ENCODE measurements around the gene DDHD1. TPM values are rescaled to one million over a fixed set of nuclear protein-coding genes. Genes with fewer than 3 reads are reported as not detected.

DDHD1 gene
- total RNA-seq, 1 experiment from 2014 or later = 20.0 TPM

DNA sequence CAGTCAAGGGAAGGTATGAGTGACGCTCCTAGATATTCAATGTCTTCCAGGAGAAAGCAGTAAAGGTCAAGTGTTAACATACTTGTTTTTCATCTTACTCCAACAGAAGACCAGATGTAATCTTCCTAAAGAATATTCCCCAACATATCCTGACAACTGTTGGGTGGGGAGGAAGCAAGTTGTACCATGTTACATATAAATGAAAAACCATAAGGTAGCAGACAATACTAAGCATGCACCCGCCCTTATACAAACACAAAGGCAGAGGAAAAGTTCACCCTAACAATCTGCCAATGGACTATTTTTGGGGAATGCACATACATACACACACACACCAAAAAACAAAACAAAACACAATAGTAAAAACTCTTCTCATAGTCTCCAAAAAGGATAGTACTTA is 112.1 kb downstream of the DDHD1 start:
- H3K9me3 Mint-ChIP-seq = peaks cover 6% of the 10 kb centered on the region; the same call in 1 of the 2 replicates
- no peak overlapping the region for H3K27ac Mint-ChIP-seq
- H3K4me3 Mint-ChIP-seq = no peak overlapping the region
- peaks cover 31% of the 10 kb centered on the region for H3K36me3 Mint-ChIP-seq
- ATAC-seq (no peak), DNase-seq (ENCODE audit: low spot score) (no peak)
- no peaks in the 10 kb centered on the region for H3K27me3 Mint-ChIP-seq (ENCODE audit: low read depth)
- CTCF ChIA-PET = no interaction called here
- no peak for TF ChIP-seq ZNF232 (CRISPR knock-in tag; IDR thresholded peaks at IDR 0.05)
- TF ChIP-seq NR2C2 (CRISPR knock-in tag; IDR thresholded peaks at IDR 0.05) = no peak
- TF ChIP-seq, protein P1, sequence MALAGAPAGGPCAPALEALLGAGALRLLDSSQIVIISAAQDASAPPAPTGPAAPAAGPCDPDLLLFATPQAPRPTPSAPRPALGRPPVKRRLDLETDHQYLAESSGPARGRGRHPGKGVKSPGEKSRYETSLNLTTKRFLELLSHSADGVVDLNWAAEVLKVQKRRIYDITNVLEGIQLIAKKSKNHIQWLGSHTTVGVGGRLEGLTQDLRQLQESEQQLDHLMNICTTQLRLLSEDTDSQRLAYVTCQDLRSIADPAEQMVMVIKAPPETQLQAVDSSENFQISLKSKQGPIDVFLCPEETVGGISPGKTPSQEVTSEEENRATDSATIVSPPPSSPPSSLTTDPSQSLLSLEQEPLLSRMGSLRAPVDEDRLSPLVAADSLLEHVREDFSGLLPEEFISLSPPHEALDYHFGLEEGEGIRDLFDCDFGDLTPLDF (CRISPR knock-in tag; IDR thresholded peaks at IDR 0.05) = no peak
- no peak for TF ChIP-seq TEAD1 (CRISPR knock-in tag; IDR thresholded peaks at IDR 0.05)
- no peak for TF ChIP-seq ATF1 (CRISPR knock-in tag; IDR thresholded peaks at IDR 0.05)
- TF ChIP-seq SMAD3 (CRISPR knock-in tag; IDR thresholded peaks at IDR 0.05; ENCODE audit: borderline replicate concordance) = no peak
- TF ChIP-seq ESRRA (CRISPR knock-in tag; IDR thresholded peaks at IDR 0.05; ENCODE audit: borderline replicate concordance) = no peak
- no peak for TF ChIP-seq ZNF671 (CRISPR knock-in tag; IDR thresholded peaks at IDR 0.05)
- TF ChIP-seq TEAD4 (CRISPR knock-in tag; IDR thresholded peaks at IDR 0.05) = no peak
- TF ChIP-seq, protein P2, sequence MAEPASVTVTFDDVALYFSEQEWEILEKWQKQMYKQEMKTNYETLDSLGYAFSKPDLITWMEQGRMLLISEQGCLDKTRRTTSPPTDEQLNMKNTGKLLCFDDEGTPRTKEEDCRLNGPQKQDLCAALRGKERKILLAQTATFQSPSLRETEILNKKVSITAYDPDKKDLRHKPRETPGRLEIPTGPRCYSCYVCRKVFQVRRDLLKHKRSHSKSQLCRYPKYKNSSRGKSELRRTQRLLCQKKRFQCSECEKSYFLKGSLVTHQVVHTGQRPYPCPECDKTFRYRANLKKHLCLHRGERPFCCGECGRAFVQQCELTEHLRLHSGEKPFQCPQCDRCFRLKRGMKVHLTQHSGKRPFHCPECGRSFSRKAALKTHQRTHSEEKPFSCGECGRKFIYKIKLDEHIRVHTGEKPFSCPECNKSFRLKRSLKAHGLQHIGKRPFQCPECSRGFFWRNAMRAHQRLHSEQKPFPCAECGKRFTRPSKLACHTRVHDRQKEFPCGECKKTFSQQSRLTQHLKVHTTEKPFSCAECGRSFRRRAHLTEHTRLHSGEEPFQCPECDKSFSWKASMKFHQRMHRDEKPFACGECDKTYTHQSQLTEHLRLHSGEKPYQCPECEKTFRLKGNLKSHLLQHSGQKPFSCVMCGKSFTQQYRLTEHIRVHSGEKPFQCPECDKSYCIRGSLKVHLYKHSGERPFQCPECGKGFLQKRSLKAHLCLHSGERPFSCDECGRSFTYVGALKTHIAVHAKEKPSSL (CRISPR knock-in tag; conservative IDR thresholded peaks at IDR 0.05) = no peak
- TF ChIP-seq SP1 (CRISPR knock-in tag; conservative IDR thresholded peaks at IDR 0.05) = no peak
- TF ChIP-seq, protein P3, sequence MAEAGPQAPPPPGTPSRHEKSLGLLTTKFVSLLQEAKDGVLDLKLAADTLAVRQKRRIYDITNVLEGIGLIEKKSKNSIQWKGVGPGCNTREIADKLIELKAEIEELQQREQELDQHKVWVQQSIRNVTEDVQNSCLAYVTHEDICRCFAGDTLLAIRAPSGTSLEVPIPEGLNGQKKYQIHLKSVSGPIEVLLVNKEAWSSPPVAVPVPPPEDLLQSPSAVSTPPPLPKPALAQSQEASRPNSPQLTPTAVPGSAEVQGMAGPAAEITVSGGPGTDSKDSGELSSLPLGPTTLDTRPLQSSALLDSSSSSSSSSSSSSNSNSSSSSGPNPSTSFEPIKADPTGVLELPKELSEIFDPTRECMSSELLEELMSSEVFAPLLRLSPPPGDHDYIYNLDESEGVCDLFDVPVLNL (CRISPR knock-in tag; IDR thresholded peaks at IDR 0.05; ENCODE audit: borderline replicate concordance, low read depth) = no peak
- TF ChIP-seq ZNF121 (CRISPR knock-in tag; IDR thresholded peaks at IDR 0.05) = no peak
- TF ChIP-seq CREB1 (CRISPR knock-in tag; IDR thresholded peaks at IDR 0.05) = no peak
- TF ChIP-seq, protein P4, sequence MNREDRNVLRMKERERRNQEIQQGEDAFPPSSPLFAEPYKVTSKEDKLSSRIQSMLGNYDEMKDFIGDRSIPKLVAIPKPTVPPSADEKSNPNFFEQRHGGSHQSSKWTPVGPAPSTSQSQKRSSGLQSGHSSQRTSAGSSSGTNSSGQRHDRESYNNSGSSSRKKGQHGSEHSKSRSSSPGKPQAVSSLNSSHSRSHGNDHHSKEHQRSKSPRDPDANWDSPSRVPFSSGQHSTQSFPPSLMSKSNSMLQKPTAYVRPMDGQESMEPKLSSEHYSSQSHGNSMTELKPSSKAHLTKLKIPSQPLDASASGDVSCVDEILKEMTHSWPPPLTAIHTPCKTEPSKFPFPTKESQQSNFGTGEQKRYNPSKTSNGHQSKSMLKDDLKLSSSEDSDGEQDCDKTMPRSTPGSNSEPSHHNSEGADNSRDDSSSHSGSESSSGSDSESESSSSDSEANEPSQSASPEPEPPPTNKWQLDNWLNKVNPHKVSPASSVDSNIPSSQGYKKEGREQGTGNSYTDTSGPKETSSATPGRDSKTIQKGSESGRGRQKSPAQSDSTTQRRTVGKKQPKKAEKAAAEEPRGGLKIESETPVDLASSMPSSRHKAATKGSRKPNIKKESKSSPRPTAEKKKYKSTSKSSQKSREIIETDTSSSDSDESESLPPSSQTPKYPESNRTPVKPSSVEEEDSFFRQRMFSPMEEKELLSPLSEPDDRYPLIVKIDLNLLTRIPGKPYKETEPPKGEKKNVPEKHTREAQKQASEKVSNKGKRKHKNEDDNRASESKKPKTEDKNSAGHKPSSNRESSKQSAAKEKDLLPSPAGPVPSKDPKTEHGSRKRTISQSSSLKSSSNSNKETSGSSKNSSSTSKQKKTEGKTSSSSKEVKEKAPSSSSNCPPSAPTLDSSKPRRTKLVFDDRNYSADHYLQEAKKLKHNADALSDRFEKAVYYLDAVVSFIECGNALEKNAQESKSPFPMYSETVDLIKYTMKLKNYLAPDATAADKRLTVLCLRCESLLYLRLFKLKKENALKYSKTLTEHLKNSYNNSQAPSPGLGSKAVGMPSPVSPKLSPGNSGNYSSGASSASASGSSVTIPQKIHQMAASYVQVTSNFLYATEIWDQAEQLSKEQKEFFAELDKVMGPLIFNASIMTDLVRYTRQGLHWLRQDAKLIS (CRISPR knock-in tag; IDR thresholded peaks at IDR 0.05; ENCODE audit: borderline replicate concordance) = no peak
- no peak for TF ChIP-seq ZNF396 (CRISPR knock-in tag; IDR thresholded peaks at IDR 0.05; ENCODE audit: borderline replicate concordance)
- TF ChIP-seq, protein P5, sequence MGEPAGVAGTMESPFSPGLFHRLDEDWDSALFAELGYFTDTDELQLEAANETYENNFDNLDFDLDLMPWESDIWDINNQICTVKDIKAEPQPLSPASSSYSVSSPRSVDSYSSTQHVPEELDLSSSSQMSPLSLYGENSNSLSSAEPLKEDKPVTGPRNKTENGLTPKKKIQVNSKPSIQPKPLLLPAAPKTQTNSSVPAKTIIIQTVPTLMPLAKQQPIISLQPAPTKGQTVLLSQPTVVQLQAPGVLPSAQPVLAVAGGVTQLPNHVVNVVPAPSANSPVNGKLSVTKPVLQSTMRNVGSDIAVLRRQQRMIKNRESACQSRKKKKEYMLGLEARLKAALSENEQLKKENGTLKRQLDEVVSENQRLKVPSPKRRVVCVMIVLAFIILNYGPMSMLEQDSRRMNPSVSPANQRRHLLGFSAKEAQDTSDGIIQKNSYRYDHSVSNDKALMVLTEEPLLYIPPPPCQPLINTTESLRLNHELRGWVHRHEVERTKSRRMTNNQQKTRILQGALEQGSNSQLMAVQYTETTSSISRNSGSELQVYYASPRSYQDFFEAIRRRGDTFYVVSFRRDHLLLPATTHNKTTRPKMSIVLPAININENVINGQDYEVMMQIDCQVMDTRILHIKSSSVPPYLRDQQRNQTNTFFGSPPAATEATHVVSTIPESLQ (CRISPR knock-in tag; IDR thresholded peaks at IDR 0.05) = no peak
- no peak for TF ChIP-seq HMGA2 (CRISPR knock-in tag; IDR thresholded peaks at IDR 0.05)
- no peak for TF ChIP-seq JUN (CRISPR knock-in tag; IDR thresholded peaks at IDR 0.05)
- POLR2A ChIA-PET = no interaction called here
- no peaks in the 10 kb centered on the region for H3K4me1 Mint-ChIP-seq
